Neural progenitor cell (in vitro differentiated cells): ENCODE measurements around the gene CERS6.

Experiments used
- EZH2 ChIP-seq: fragments of 200-600 bp; sonication (generic); IDR thresholded peaks from 2 replicates; pipeline ENCODE4 v1.6.1; 2017; ENCODE audit warnings: antibody characterized with exemption, mild to moderate bottlenecking, moderate library complexity
- TF ChIP-seq, protein P1 (sequence below): fragments of 200-600 bp; sonication (generic); IDR thresholded peaks from 2 replicates; pipeline ENCODE4 v1.5.1; 2017; ENCODE audit warnings: antibody characterized with exemption, mild to moderate bottlenecking

DNA sequence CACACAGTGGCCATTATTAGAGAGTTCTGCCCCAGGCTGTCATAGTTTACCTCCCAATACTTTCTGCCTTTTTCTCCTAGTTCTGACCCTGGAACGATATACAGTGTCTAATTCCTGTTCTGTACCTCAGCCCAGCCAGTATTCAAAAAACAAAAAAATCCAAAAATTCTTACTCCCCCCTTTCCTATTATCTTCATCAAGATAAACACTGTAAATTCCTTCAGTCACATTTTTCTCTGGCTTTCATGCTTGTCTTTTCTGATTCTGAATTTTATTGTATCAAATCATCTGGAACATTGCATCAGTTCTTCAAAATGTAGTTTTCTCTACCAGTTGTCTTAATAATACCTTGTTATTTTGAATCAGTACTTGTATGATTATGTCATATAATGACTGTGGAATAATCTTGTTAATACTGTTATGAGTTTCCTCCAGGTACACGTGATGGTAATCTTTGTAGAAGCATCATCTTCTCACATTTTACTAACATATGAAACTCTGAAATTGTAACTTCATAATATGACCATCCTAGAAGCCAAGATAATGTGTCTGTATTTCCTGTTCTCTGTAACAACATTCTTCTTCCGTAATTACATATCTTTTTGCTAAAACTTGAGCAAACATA, 267.3 kb downstream of the CERS6 start:
- TF ChIP-seq EZH2, result no peak
- TF ChIP-seq, protein P1, sequence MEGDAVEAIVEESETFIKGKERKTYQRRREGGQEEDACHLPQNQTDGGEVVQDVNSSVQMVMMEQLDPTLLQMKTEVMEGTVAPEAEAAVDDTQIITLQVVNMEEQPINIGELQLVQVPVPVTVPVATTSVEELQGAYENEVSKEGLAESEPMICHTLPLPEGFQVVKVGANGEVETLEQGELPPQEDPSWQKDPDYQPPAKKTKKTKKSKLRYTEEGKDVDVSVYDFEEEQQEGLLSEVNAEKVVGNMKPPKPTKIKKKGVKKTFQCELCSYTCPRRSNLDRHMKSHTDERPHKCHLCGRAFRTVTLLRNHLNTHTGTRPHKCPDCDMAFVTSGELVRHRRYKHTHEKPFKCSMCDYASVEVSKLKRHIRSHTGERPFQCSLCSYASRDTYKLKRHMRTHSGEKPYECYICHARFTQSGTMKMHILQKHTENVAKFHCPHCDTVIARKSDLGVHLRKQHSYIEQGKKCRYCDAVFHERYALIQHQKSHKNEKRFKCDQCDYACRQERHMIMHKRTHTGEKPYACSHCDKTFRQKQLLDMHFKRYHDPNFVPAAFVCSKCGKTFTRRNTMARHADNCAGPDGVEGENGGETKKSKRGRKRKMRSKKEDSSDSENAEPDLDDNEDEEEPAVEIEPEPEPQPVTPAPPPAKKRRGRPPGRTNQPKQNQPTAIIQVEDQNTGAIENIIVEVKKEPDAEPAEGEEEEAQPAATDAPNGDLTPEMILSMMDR, result no peak
